CD14-positive monocyte (primary cell): ENCODE measurements around the gene PLXDC2. TPM values are rescaled to one million over a fixed set of nuclear protein-coding genes. Genes with fewer than 3 reads are reported as not detected.
A peak's percentile ranks its signal among the peaks of the same experiment; 100 is the strongest.

Experiments
- DNase-seq, 3 donors: peaks; one replicate each; pipeline ENCODE4 v3.0.0-alpha.2; 2011 to 2022
- H2AFZ ChIP-seq: 2 replicates; pipeline ENCODE4 v1.6.0; 2012; ENCODE audit warnings: mild to moderate bottlenecking, low read depth, low read length, inconsistent platforms; ENCODE audit not compliant: insufficient read depth, poor library complexity, severe bottlenecking
- H3K27ac ChIP-seq, 2 donors: 1 replicate in 1 of 2; 2 replicates in 1 of 2; pipeline ENCODE4 v1.5.1; 2012 to 2013; ENCODE audit warnings: low read length in 2 of 2, control low read depth in 1 of 2, inconsistent platforms in 1 of 2, low read depth in 1 of 2, mild to moderate bottlenecking in 1 of 2
- H3K27me3 ChIP-seq, 2 donors: one replicate each; pipeline versions ENCODE4 v1.6.0 to v1.6.1; 2011 to 2013; ENCODE audit warnings: low read length in 2 of 2; ENCODE audit not compliant: control insufficient read depth in 2 of 2, insufficient read depth in 2 of 2
- H3K36me3 ChIP-seq, 2 donors: replicated peaks in 1 of 2; 1 replicate in 1 of 2; 2 replicates in 1 of 2; pipeline versions ENCODE4 v1.5.1 to v1.6.1; 2012 to 2013; ENCODE audit warnings: low read length in 2 of 2, control low read depth in 1 of 2, inconsistent platforms in 1 of 2, mild to moderate bottlenecking in 1 of 2; ENCODE audit not compliant: insufficient read depth in 2 of 2, control insufficient read depth in 1 of 2
- H3K4me1 ChIP-seq, 2 donors: 1 replicate in 1 of 2; 2 replicates in 1 of 2; pipeline versions ENCODE4 v1.5.1 to v1.6.1; 2012 to 2013; ENCODE audit warnings: low read length in 2 of 2, control low read depth in 1 of 2, inconsistent platforms in 1 of 2, mild to moderate bottlenecking in 1 of 2, moderate library complexity in 1 of 2; ENCODE audit not compliant: insufficient read depth in 2 of 2, control insufficient read depth in 1 of 2
- H3K4me2 ChIP-seq: replicated peaks from 2 replicates; pipeline ENCODE3; 2012; ENCODE audit warnings: low read length, moderate library complexity, mild to moderate bottlenecking; ENCODE audit not compliant: poor library complexity, severe bottlenecking; ENCODE audit errors: extremely low read depth
- H3K4me3 ChIP-seq, 3 experiments: fragments of 200-600 bp in 1 of 3; sonication (generic) in 1 of 3; replicated peaks in 1 of 3; 1 replicate in 2 of 3; 2 replicates in 1 of 3; pipeline ENCODE4 v1.5.1; 2011 to 2013; ENCODE audit warnings: low read length in 3 of 3, mild to moderate bottlenecking in 3 of 3, control low read depth in 2 of 3, low read depth in 2 of 3, inconsistent platforms in 1 of 3, moderate library complexity in 1 of 3
- H3K79me2 ChIP-seq: 2 replicates; pipeline ENCODE4 v1.6.0; 2012; ENCODE audit warnings: mild to moderate bottlenecking, control low read depth, inconsistent platforms, low read length, moderate library complexity; ENCODE audit not compliant: insufficient read depth
- H3K9ac ChIP-seq: 2 replicates; pipeline ENCODE4 v1.6.0; 2017; ENCODE audit warnings: low read length, mild to moderate bottlenecking; ENCODE audit not compliant: insufficient read depth, poor library complexity, severe bottlenecking
- H3K9me3 ChIP-seq, 2 donors: replicated peaks in 1 of 2; 1 replicate in 1 of 2; 2 replicates in 1 of 2; pipeline versions ENCODE4 v1.5.1 to v1.6.1; 2012 to 2013; ENCODE audit warnings: low read length in 2 of 2, control low read depth in 1 of 2; ENCODE audit not compliant: control insufficient read depth in 1 of 2, insufficient read depth in 1 of 2
- H4K20me1 ChIP-seq: 2 replicates; pipeline ENCODE4 v1.6.0; 2012; ENCODE audit warnings: mild to moderate bottlenecking, low read length, control low read depth, moderate library complexity; ENCODE audit not compliant: insufficient read depth
- H3K27ac Mint-ChIP-seq, 7 donors: one replicate each; pipeline ENCODE4 v1.8.0; 2020; ENCODE audit warnings: mild to moderate bottlenecking in 7 of 7, mixed read lengths in 7 of 7, moderate library complexity in 6 of 7, inconsistent platforms in 2 of 7
- H3K27me3 Mint-ChIP-seq, 3 donors: one replicate each; pipeline ENCODE4 v1.8.0; 2021 to 2022; ENCODE audit warnings: low read depth in 3 of 3, mild to moderate bottlenecking in 3 of 3, mixed read lengths in 3 of 3, moderate library complexity in 3 of 3, inconsistent platforms in 1 of 3
- H3K36me3 Mint-ChIP-seq, 2 donors: one replicate each; pipeline ENCODE4 v1.8.0; 2020; ENCODE audit warnings: mixed read lengths in 2 of 2, inconsistent platforms in 1 of 2, mild to moderate bottlenecking in 1 of 2
- H3K4me1 Mint-ChIP-seq: one replicate; pipeline ENCODE4 v1.8.0; 2020; ENCODE audit warnings: mild to moderate bottlenecking, mixed read lengths
- H3K4me3 Mint-ChIP-seq, 2 donors: one replicate each; pipeline ENCODE4 v1.8.0; 2020; ENCODE audit warnings: mild to moderate bottlenecking in 2 of 2, mixed read lengths in 2 of 2, moderate library complexity in 1 of 2
- H3K9me3 Mint-ChIP-seq, 7 donors: one replicate each; pipeline ENCODE4 v1.8.0; 2020 to 2022; ENCODE audit warnings: mixed read lengths in 7 of 7, mild to moderate bottlenecking in 6 of 7, moderate library complexity in 6 of 7, inconsistent platforms in 2 of 7
- CTCF ChIP-seq: fragments of 200-600 bp; IDR thresholded peaks from one replicate; pipeline ENCODE4 v1.8.0; 2022; ENCODE audit warnings: antibody characterized with exemption, mild to moderate bottlenecking
- WGBS: methylation state at CpG from one replicate; pipeline ENCODE4 v1.1.5; 2013; ENCODE audit warnings: missing lambda C conversion rate; ENCODE audit not compliant: insufficient coverage; 5-methylcytosine and 5-hydroxymethylcytosine counted together
- intact Hi-C, 2 donors: fragments of 100-400 bp; cut with micrococcal nuclease; formaldehyde crosslinking; loops; one replicate each; pipeline versions ENCODE4 v1.15.0 to v1.15.1; 2023
- polyA plus RNA-seq, 3 donors: library from polyadenylated mRNA; depleted of rRNA in 1 of 3; unstranded in 2 of 3; stranded (reverse) in 1 of 3; fragments of 300-500 nt in 2 of 3; fragments of >200 nt in 1 of 3; fragmentation: Illumina TruSeq in 2 of 3; gene quantifications; 1 replicate in 2 of 3; 2 replicates in 1 of 3; pipeline ENCODE4 v1.2.3, GENCODE V29; 2012 to 2021

Gene PLXDC2
- polyA plus RNA-seq, 3 donors = 37.5 to 128 (median 93.6) TPM

- Histone ChIP-seq H3K9ac (no peak overlapping the region), H3K4me3 (no peak overlapping the region), H3K9me3 (no peaks in the 10 kb centered on the region), H3K27ac (no peak overlapping the region), H2AFZ (no peak overlapping the region), H4K20me1 (peaks cover 99% of the 10 kb centered on the region), H3K27me3 (no peaks in the 10 kb centered on the region), H3K4me2 (no peak overlapping the region), H3K4me1 (no peaks in the 10 kb centered on the region), H3K36me3 (no peaks in the 10 kb centered on the region), H3K79me2 (peaks cover 91% of the 10 kb centered on the region)
- peak overlapping the region in 1 of 7 donors; percentile 50 for H3K27ac Mint-ChIP-seq
- no CpG with 5 or more reads among the region's 4 CpGs for WGBS
- H3K27me3 Mint-ChIP-seq = peaks cover 0 to 3% (median 0%) of the 10 kb centered on the region in 3 donors
- intact Hi-C loops = no loop called here
- H3K4me1 Mint-ChIP-seq = peaks cover 7% of the 10 kb centered on the region
- H3K36me3 Mint-ChIP-seq = peaks cover 1 to 2% of the 10 kb centered on the region in 2 donors
- H3K9me3 Mint-ChIP-seq = peaks cover 0 to 3% (median 0%) of the 10 kb centered on the region in 7 donors
- TF ChIP-seq CTCF = no peak
- no peak overlapping the region for H3K4me3 Mint-ChIP-seq
- no peak for DNase-seq
Observed at GRCh38 chr10:19892270-19892669, 76.0 kb downstream of the PLXDC2 start.

- Histone ChIP-seq H3K4me3 (no peak overlapping the region), H3K9me3 (no peaks in the 10 kb centered on the region), H3K9ac (no peak overlapping the region), H3K27me3 (no peaks in the 10 kb centered on the region), H3K4me2 (no peak overlapping the region), H4K20me1 (peaks cover 99% of the 10 kb centered on the region), H2AFZ (no peak overlapping the region), H3K79me2 (peaks cover 87% of the 10 kb centered on the region), H3K27ac (no peak overlapping the region), H3K4me1 (no peaks in the 10 kb centered on the region), H3K36me3 (no peaks in the 10 kb centered on the region)
- H3K36me3 Mint-ChIP-seq = peaks cover 2% of the 10 kb centered on the region in 2 donors
- no CpG with 5 or more reads among the region's 5 CpGs for WGBS
- DNase-seq = no peak
- no peak overlapping the region for H3K4me3 Mint-ChIP-seq
- TF ChIP-seq CTCF = no peak
- H3K9me3 Mint-ChIP-seq = peaks cover 0 to 3% (median 0%) of the 10 kb centered on the region in 7 donors
- peaks cover 0 to 3% (median 0%) of the 10 kb centered on the region in 3 donors for H3K27me3 Mint-ChIP-seq
- intact Hi-C loops = no loop called here
- no peak overlapping the region for H3K27ac Mint-ChIP-seq
- peaks cover 7% of the 10 kb centered on the region for H3K4me1 Mint-ChIP-seq
Observed at GRCh38 chr10:19892677-19893076, 76.4 kb downstream of the PLXDC2 start.
